Endodermal cell (in vitro differentiated cells): ENCODE measurements around the gene CRELD1. TPM values are rescaled to one million over a fixed set of nuclear protein-coding genes. Genes with fewer than 3 reads are reported as not detected.
"Not testable (repeated sequence)": the region's sequence is repeated elsewhere in the genome, so short reads cannot be mapped to it uniquely, and the experiment has no call there.

Experiments
- DNase-seq: peaks from one replicate; pipeline ENCODE4 v3.0.0-alpha.2; 2017
- H3K27ac ChIP-seq: 2 replicates; pipeline ENCODE4 v1.5.1; 2013; ENCODE audit warnings: mild to moderate bottlenecking, low read depth, low read length, moderate library complexity
- H3K27me3 ChIP-seq: 2 replicates; pipeline ENCODE4 v1.6.1; 2013; ENCODE audit warnings: mild to moderate bottlenecking, low read length, moderate library complexity; ENCODE audit not compliant: insufficient read depth, control insufficient read depth, poor library complexity, severe bottlenecking
- H3K36me3 ChIP-seq: 2 replicates; pipeline ENCODE4 v1.7.0; 2013; ENCODE audit warnings: mild to moderate bottlenecking, low read length, moderate library complexity; ENCODE audit not compliant: control insufficient read depth, insufficient read depth
- H3K4me1 ChIP-seq: one replicate; pipeline ENCODE4 v1.7.0; 2013; ENCODE audit warnings: low read length; ENCODE audit not compliant: control insufficient read depth, insufficient read depth
- H3K4me3 ChIP-seq: 2 replicates; pipeline ENCODE4 v1.5.1; 2013; ENCODE audit warnings: mild to moderate bottlenecking, low read length, moderate library complexity
- H3K9ac ChIP-seq: 2 replicates; pipeline ENCODE4 v1.6.1; 2013; ENCODE audit warnings: mild to moderate bottlenecking, low read length, moderate library complexity; ENCODE audit not compliant: poor library complexity, severe bottlenecking; ENCODE audit errors: extremely low read depth
- H3K9me3 ChIP-seq: 2 replicates; pipeline ENCODE4 v1.6.1; 2013; ENCODE audit warnings: mild to moderate bottlenecking, low read length, moderate library complexity; ENCODE audit not compliant: control insufficient read depth
- H3K27ac Mint-ChIP-seq: 2 replicates; pipeline ENCODE4 v1.8.0; 2020; ENCODE audit warnings: mixed read lengths
- H3K27me3 Mint-ChIP-seq: 2 replicates; pipeline ENCODE4 v1.8.0; 2021; ENCODE audit warnings: mild to moderate bottlenecking, mixed read lengths; ENCODE audit not compliant: insufficient read depth
- H3K36me3 Mint-ChIP-seq: 2 replicates; pipeline ENCODE4 v1.8.0; 2020; ENCODE audit warnings: low read depth, mixed read lengths
- H3K4me1 Mint-ChIP-seq: 2 replicates; pipeline ENCODE4 v1.8.0; 2020; ENCODE audit warnings: mixed read lengths
- H3K4me3 Mint-ChIP-seq: 2 replicates; pipeline ENCODE4 v1.8.0; 2020; ENCODE audit warnings: mild to moderate bottlenecking, moderate library complexity, mixed read lengths
- H3K9me3 Mint-ChIP-seq: 2 replicates; pipeline ENCODE4 v1.8.0; 2020; ENCODE audit warnings: mild to moderate bottlenecking, mixed read lengths
- WGBS, 2 experiments: methylation state at CpG; one replicate each; pipeline versions ENCODE4 v1.1.5 to v1.1.7; 2013; ENCODE audit warnings: missing lambda C conversion rate in 2 of 2, mixed read lengths in 1 of 2; ENCODE audit not compliant: insufficient coverage in 1 of 2, insufficient read length in 1 of 2; 5-methylcytosine and 5-hydroxymethylcytosine counted together
- total RNA-seq, 2 donors: library from RNA; stranded (reverse); fragmentation: NEBNext Ultra II Directional in 1 of 2; extraction: Animal tissue kit (Norgen Biotek cat#: 25700) in 1 of 2; gene quantifications; 2 replicates in 1 of 2; 3 replicates in 1 of 2; pipeline ENCODE4 v1.2.1, GENCODE V29; 2021
- TF ChIP-seq, protein P1 (sequence below): fragments of 200-600 bp; sonication (generic); conservative IDR thresholded peaks from 2 replicates; pipeline ENCODE4 v1.5.0; 2021; ENCODE audit warnings: antibody characterized with exemption, mild to moderate bottlenecking

Gene CRELD1
- total RNA-seq, 2 donors from 2014 or later, result 35.7 to 43.2 TPM

DNA sequence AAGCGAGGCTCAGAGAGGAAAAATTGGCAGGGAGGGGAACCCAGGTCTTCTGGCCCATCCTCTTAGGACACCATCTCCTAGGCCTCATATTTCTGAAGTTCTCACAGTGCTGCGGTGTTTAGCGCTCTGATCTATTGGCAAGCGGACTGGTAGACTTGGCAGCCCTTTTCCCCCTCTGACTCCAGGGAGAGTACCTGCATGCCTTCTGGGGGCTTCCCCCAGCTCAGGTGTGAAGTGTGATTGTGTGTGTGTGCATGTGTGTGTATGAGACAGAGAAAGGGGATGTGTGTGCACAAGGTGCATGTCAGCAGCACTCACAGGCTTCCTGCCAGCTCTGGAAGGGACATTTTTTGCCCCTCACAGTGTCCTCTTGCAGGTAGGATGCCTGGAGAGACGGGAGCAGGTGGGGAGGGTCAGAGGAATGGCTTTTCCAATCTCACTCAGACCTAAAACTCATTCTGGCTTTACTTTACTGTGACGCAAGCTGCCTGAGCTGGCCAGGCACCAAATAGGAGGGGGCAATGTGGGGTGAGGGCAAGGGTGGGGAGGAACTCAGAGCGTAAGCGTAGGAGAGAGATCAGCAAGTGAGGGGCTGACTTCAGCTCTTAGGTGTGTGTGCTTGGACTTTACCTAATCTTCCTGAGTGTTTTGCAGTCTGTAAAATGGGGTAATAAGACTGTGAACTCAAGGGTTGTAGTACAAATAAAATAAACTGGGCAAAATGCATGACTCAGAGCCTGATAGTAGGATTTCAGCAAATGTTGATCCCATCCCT is 35.0 kb upstream of the CRELD1 start:
- no peak overlapping the region for H3K27ac ChIP-seq
- Mint-ChIP-seq H3K27ac (no peak overlapping the region), H3K4me3 (no peak overlapping the region)

DNA sequence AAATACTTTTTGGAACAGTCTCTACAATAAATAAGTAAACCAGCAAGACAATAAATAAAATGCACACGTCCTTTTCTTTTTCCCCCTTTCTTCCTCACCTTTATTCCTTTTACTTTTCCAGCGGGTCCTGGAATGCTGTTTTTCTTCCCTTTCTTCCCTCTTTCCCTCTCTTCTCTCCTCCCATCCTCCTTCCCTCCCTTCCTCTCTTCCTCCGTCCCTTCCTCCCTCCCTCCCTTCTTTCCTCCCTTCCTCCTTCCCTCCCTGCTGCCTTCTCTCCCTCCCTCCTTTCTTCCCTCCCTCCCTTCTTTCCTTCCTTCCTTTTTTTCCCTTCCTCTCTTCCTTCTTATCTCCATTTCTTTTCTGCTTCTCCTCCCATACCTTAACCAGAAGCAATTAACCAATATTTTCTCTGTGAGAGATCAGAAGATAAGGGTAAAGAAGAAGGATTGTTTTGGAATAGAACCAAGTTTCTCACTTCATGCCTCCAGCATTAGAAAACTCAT is 34.3 kb upstream of the CRELD1 start:
- Mint-ChIP-seq H3K9me3 (no peaks in the 10 kb centered on the region), H3K4me1 (peaks cover 22% of the 10 kb centered on the region), H3K4me3 (no peak overlapping the region), H3K27me3 (no peaks in the 10 kb centered on the region), H3K36me3 (peaks cover 4% of the 10 kb centered on the region), H3K27ac (no peak overlapping the region)
- Histone ChIP-seq H3K4me3 (no peak overlapping the region), H3K9me3 (no peaks in the 10 kb centered on the region), H3K9ac (no peak overlapping the region), H3K4me1 (no peaks in the 10 kb centered on the region), H3K36me3 (no peaks in the 10 kb centered on the region), H3K27ac (no peak overlapping the region), H3K27me3 (no peaks in the 10 kb centered on the region)
- no peak for DNase-seq
- 83 to 96% methylated on average over 3 of the region's 3 CpGs for WGBS, 2 experiments
- TF ChIP-seq, protein P1, sequence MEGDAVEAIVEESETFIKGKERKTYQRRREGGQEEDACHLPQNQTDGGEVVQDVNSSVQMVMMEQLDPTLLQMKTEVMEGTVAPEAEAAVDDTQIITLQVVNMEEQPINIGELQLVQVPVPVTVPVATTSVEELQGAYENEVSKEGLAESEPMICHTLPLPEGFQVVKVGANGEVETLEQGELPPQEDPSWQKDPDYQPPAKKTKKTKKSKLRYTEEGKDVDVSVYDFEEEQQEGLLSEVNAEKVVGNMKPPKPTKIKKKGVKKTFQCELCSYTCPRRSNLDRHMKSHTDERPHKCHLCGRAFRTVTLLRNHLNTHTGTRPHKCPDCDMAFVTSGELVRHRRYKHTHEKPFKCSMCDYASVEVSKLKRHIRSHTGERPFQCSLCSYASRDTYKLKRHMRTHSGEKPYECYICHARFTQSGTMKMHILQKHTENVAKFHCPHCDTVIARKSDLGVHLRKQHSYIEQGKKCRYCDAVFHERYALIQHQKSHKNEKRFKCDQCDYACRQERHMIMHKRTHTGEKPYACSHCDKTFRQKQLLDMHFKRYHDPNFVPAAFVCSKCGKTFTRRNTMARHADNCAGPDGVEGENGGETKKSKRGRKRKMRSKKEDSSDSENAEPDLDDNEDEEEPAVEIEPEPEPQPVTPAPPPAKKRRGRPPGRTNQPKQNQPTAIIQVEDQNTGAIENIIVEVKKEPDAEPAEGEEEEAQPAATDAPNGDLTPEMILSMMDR, result no peak

More for the DNA sequence above, 35.0 kb upstream of the CRELD1 start:
- Histone ChIP-seq H3K27me3 (no peaks in the 10 kb centered on the region), H3K4me1 (no peaks in the 10 kb centered on the region), H3K9ac (no peak overlapping the region), H3K36me3 (peaks cover 5% of the 10 kb centered on the region), H3K9me3 (no peaks in the 10 kb centered on the region), H3K4me3 (no peak overlapping the region)
- Mint-ChIP-seq H3K36me3 (peaks cover 10% of the 10 kb centered on the region), H3K4me1 (peaks cover 20% of the 10 kb centered on the region), H3K9me3 (no peaks in the 10 kb centered on the region), H3K27me3 (no peaks in the 10 kb centered on the region)
- no peak for DNase-seq
- 85 to 88% methylated on average over 7 of the region's 8 CpGs for WGBS, 2 experiments
- TF ChIP-seq, protein P1, result no peak

- not testable (repeated sequence) for H3K27me3 Mint-ChIP-seq, H3K9ac ChIP-seq, H3K36me3 ChIP-seq, H3K9me3 ChIP-seq, H3K36me3 Mint-ChIP-seq, DNase-seq, H3K27me3 ChIP-seq, H3K4me1 ChIP-seq, H3K4me3 ChIP-seq, H3K4me3 Mint-ChIP-seq, H3K27ac ChIP-seq, H3K9me3 Mint-ChIP-seq, H3K27ac Mint-ChIP-seq
- 83 to 98% methylated on average over 4 to 5 of the region's 6 CpGs for WGBS, 2 experiments
- peaks cover 22% of the 10 kb centered on the region for H3K4me1 Mint-ChIP-seq
Observed at GRCh38 chr3:9900965-9901415, 32.6 kb upstream of the CRELD1 start.
